ACHN (cell line): ENCODE data around the gene MLEC.
"Not testable (repeated sequence)": the region's sequence is repeated elsewhere in the genome, so short reads cannot be mapped to it uniquely, and the experiment has no call there.

ENCODE experiments used
- DNase-seq: peaks from one replicate; pipeline ENCODE4 v3.0.0-alpha.2; 2015
- in situ Hi-C: cut with HindIII; loops from 2 replicates; pipeline ENCODE4 v1.10.0; 2017; ENCODE audit warnings: low sequenced_read_pairs, low pct_ligation_motif_present, low pct_unique_long_range_greater_than_20kb

MLEC gene

DNA sequence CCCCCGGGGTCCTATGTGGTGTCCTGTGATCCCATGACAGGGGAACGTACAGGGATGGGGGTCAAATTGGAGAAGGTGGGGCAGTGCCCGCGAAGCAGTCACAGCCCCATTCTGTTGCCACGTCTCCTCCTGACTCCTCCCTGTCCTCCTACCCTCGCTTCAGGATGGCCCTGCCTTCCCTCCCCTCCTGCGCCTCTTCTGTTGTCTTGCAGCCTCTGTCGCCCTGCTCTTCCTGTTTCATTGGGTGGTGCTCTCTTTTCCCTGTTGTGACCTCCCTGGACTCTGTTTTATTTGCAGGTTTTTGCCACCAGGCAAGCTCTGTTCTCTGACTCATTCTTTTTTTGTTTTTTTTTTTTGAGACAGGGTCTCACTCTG lies 27.8 kb upstream of the MLEC start:
- no peak for DNase-seq

DNA sequence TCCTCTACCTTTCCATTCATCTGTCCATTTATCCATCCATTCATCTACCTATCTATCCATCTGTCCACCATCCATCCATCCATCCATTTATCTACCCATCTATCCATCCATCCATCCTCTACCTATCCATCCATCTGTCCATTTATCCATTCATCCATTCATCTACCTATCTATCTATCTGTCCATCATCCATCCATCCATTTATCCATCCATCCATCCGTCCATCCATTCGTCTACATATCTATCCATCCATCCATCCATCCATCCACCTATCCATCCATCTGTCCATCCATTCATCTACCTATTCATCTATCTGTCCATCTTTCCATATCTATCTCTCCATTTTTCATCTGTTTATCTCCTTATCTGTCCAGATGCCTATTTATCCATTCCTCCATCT lies 25.5 kb upstream of the MLEC start:
- in situ Hi-C loops, result no loop called here
- no peak for DNase-seq

More for the DNA sequence above, 27.8 kb upstream of the MLEC start:
- in situ Hi-C loops, result no loop called here

- DNase-seq, result no peak
- in situ Hi-C loops, result no loop called here
Measured at GRCh38 chr12:120662879-120663278, 24.1 kb upstream of the MLEC start.

DNA sequence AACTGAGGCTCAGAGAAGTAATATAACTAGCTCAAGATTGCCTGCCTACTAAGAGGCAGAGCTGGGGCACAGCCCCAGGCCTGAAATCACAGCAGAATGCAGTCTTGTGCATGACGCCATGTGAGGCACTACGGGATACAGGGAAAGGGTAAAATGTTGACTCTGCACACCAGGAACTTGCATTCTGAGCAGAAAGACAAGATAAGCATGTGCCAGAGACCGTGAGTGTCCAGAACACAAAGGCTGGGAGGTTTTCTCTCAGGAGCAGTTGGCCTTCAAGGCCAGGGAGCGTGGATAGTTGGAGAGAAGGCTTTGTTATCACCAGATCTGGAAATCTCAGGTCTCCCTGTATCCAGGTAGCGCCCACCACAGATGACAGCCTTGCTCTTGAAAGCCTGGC lies 23.2 kb upstream of the MLEC start:
- in situ Hi-C loops, result no loop called here
- no peak for DNase-seq

- DNase-seq, result no peak
- in situ Hi-C loops, result no loop called here
Measured at GRCh38 chr12:120666571-120667390, 20.2 kb upstream of the MLEC start.

GRCh38 chr12:120668091-120668867 lies 18.7 kb upstream of the MLEC start:
- no peak for DNase-seq

DNA sequence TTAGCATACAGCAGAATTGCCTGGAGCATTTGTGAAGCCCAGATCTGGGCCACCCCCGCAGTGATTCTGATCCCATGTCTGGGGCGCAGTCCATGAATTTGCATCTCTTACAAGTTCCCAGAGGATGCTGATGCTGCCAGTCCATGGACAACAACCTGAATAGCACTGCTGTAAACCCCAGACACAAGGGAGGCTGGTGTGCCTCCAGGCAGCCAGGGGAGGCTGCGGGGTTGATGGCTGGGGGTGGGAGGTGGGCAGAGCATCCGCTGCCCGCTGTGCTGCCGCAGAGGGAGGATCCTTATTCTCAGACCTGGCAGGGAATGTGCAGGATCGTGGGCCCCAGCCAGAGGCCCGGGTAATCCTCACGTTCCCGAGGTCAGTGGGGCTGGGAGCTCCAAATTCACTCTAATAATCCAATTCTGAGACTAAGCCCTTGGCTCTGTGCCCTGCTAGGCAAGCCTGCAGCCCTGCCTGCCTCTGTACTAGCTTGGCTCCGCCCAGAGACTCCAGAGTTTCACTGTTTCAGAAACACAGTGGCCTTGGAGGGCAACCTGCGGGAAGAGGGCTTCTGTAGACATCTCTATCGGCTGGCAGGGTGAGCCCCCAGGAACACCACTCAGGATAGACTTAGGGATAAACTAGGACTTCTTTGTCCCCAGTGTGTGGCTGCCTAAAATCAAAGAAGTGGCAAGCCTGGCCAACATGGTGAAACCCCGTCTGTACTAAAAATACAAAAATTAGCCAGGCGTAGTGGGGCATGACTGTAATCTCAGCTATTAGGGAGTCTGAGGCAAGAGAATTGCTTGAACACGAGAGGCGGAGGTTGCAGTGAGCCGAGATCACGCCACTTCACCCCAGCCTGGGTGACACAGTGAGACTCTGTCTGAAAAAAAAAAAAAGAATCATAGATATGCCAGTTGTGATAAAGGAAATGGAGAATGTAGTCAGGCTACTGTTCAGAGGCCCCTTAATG lies 17.8 kb upstream of the MLEC start:
- in situ Hi-C loops, result no loop called here
- DNase-seq, result peak; percentile 60

More at GRCh38 chr12:120668091-120668867, 18.7 kb upstream of the MLEC start:
- in situ Hi-C loops, result no loop called here

DNA sequence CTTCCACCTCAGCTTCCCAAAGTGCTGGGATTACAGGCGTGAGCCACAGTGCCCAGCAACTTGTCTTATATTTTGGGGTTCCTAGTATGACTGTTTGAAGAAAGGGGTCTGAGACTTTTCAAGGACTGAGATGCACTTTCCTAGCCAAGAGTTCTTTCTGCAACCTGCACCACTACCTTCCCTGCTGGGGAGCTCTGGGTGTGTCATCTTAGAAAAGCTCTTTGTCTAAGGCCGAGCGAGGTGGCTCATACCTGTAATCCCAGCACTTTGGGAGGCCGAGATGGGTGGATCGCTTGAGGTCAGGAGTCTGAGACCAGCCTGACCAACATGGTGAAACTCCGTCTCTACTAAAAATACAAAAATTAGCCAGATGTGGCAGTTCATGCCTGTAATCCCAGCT lies 16.7 kb upstream of the MLEC start:
- DNase-seq, in situ Hi-C loops: not testable (repeated sequence)

- in situ Hi-C loops, result no loop called here
- no peak for DNase-seq
Measured at GRCh38 chr12:120670667-120671066, 16.3 kb upstream of the MLEC start.

GRCh38 chr12:120674097-120674636 lies 12.8 kb upstream of the MLEC start:
- DNase-seq, result no peak
- in situ Hi-C loops, result no loop called here

DNA sequence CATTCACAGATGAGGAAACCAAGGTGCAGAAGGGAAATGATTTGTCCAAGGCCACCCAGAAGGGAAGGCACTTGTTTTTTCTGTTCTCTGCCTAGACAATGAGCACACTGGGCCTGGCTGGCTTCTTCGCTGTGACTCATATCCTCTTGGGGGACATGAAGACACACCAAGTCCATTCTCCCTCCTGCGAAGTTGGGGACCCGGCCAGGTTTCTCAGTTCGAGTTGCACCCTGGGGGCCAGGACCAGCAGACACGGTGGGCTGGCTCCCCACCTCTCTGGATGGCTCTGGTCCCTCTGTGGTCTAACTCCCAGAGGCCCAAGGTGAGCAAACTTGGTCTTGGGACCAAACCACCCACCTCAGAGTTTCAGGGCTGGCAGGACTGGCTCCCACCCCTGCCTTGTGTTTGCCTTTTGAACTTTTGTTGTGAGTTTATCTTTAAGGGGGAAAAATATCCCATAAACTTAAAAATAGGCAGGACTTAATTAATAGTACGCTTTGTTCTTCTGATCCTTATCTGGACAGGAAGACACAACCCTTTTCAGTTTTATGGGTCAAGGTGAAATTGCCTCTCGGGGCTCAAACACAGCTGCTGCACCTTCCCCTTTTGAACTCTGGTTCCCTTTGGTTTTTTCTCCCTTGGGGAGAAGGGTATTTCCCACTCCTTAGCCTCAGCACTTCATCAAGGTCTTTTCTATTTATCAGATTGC lies 9.0 kb upstream of the MLEC start:
- DNase-seq, result peak; percentile 33
- in situ Hi-C loops, result no loop called here

GRCh38 chr12:120678572-120678971 lies 8.4 kb upstream of the MLEC start:
- DNase-seq, result no peak
- in situ Hi-C loops, result no loop called here

- in situ Hi-C loops, result no loop called here
- DNase-seq, result no peak
Measured at GRCh38 chr12:120680165-120680738, 6.7 kb upstream of the MLEC start.

DNA sequence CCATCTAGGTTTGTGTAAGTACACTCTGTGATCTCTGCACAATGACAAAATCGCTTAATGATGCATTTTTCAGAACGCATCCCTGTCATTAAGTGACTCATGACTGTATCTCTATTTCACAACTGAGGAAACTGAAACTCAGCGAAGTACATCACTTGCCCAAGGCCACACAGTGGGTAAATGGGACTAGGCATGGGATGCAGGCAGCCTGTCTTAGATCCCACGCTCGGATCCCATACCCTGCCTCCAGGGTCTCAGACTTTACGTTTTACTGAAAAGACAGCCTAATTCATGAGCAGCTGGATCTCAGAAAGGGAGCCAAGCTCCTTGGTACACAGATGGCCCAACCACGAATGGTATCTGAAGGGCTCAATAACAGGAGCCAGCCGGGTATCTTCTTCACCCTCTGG lies 2.4 kb upstream of the MLEC start:
- no peak for DNase-seq
- in situ Hi-C loops, result no loop called here

DNA sequence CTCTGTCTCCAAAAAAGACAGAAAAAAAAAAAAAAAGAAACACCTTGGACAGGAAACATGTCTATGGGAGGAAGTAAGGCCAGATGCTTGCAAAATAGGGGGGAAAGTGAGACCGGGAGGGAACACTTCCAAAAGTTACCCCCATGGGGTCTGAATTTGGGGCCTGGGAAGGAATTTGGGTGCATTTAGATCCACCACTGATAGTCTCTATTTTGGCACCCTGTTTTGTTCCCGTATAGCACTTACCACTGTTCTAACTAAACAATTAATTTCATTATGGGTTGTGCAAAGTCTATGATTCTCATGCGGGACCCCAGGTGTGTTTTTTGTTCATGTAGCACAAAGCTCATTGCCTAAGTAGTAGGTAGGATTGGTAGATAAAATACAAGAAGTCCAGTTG lies 1.4 kb upstream of the MLEC start:
- in situ Hi-C loops, result no loop called here
- no peak for DNase-seq

DNA sequence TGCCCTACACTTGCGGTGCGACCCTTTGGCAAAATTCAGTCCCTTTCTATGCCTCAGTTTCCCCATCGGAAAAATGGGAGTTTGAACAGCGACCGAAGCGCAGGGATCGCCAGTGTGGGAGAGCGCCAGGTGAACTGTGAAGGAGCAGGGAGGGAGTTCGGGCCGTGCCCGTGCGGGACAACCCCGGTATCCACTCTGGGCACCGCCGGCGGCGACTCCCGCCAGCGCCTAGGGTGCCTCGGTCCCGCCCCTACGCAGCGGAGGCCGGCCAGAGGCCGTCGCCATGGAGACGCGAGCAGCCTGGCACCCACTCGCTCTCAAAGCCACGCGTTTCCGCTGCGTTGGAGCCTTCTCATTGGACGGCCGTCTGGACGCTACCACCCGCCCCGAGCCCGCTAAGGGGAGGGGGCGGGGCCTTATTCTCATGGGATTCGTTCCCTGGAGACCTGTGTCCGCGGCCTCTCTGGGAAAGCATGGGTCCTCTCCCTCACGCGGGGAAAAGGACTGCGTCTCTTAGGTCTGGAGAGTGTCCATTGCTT lies 729 bp upstream of the MLEC start:
- DNase-seq, result peak; percentile 100
- in situ Hi-C loops, result no loop called here

GRCh38 chr12:120687578-120688289 lies 785 bp downstream of the MLEC start:
- in situ Hi-C loops, result no loop called here
- peak; percentile 40 for DNase-seq
